Measurements from ENCODE around the gene SGPP1. TPM values are rescaled to one million over a fixed set of nuclear protein-coding genes. Genes with fewer than 3 reads are reported as not detected.

The SGPP1 gene
- total RNA-seq: 10 to 100 TPM; 10.1 to 10.6 TPM

- H3K36me3 Mint-ChIP-seq (ENCODE audit: low read depth): no peaks in the 10 kb centered on the region
- DNase-seq: peak; percentile 80
- peaks cover 30% of the 10 kb centered on the region for H3K4me1 Mint-ChIP-seq (ENCODE audit: low read depth)
- H3K27ac Mint-ChIP-seq: peak within 1 kb of the TSS; percentile 83
- CTCF ChIA-PET: interaction anchor here (0.6 to 1.8 kb wide), 6 partner anchors 18 to 339 kb away, joined by 3 to 6 read pairs (median 4); no protein-coding TSS in a partner anchor
- H3K27me3 Mint-ChIP-seq (ENCODE audit: low read depth): no peaks in the 10 kb centered on the region
- peak within 1 kb of the TSS; percentile 99 for H3K4me3 Mint-ChIP-seq
- no peaks in the 10 kb centered on the region for H3K9me3 Mint-ChIP-seq
- intact Hi-C loops (cut with micrococcal nuclease): loop anchor here (1.0 to 10.0 kb wide), 6 partner anchors 42 to 777 kb away; partner anchors contain the start of genes PPP2R5E, ZBTB1 and ZBTB25
Observed at GRCh38 chr14:63727736-63728728, at the start of gene SGPP1. SGPP1 (minus strand) TSS chr14:63728065; CDS start chr14:63727944, 121 bp downstream.

- Mint-ChIP-seq H3K4me1 (ENCODE audit: low read depth) (no peaks in the 10 kb centered on the region), H3K36me3 (ENCODE audit: low read depth) (no peaks in the 10 kb centered on the region), H3K27me3 (ENCODE audit: low read depth) (no peaks in the 10 kb centered on the region), H3K4me3 (no peak overlapping the region), H3K9me3 (no peaks in the 10 kb centered on the region), H3K27ac (no peak overlapping the region)
- CTCF ChIA-PET: no interaction called here
- intact Hi-C loops (cut with micrococcal nuclease): no loop called here
- DNase-seq: no peak
Observed at GRCh38 chr14:63777024-63777423, 49.2 kb upstream of the SGPP1 start.

GRCh38 chr14:63773504-63773903, 45.6 kb upstream of the SGPP1 start:
- H3K27ac Mint-ChIP-seq: no peak overlapping the region
- H3K9me3 Mint-ChIP-seq: no peaks in the 10 kb centered on the region
- DNase-seq: no peak
- no peaks in the 10 kb centered on the region for H3K36me3 Mint-ChIP-seq (ENCODE audit: low read depth)
- CTCF ChIA-PET: interaction anchor here (0.6 to 1.3 kb wide), 2 partner anchors 140 to 384 kb away, joined by 3 read pairs; no protein-coding TSS in a partner anchor
- H3K4me3 Mint-ChIP-seq: no peak overlapping the region
- H3K27me3 Mint-ChIP-seq (ENCODE audit: low read depth): no peaks in the 10 kb centered on the region
- no peaks in the 10 kb centered on the region for H3K4me1 Mint-ChIP-seq (ENCODE audit: low read depth)
- intact Hi-C loops (cut with micrococcal nuclease): no loop called here

GRCh38 chr14:63770187-63770807, 42.4 kb upstream of the SGPP1 start:
- Mint-ChIP-seq H3K36me3 (ENCODE audit: low read depth) (no peaks in the 10 kb centered on the region), H3K4me3 (no peak overlapping the region), H3K9me3 (no peaks in the 10 kb centered on the region), H3K27ac (no peak overlapping the region), H3K4me1 (ENCODE audit: low read depth) (no peaks in the 10 kb centered on the region), H3K27me3 (ENCODE audit: low read depth) (no peaks in the 10 kb centered on the region)
- intact Hi-C loops (cut with micrococcal nuclease): loop anchor here (1.0 kb wide), 4 partner anchors 42 to 381 kb away; partner anchors contain the start of genes PPP2R5E and SGPP1
- peak; percentile 72 for DNase-seq
- CTCF ChIA-PET: interaction anchor here (0.6 to 2.8 kb wide), 25 partner anchors 8 to 387 kb away, joined by 3 to 20 read pairs (median 4); partner anchors contain the start of genes SYNE2 and WDR89

GRCh38 chr14:63766611-63767010, 38.7 kb upstream of the SGPP1 start:
- intact Hi-C loops (cut with micrococcal nuclease): no loop called here
- CTCF ChIA-PET: interaction anchor here (0.5 kb wide), 1 partner anchor 29 kb away, joined by 3 read pairs; no protein-coding TSS in a partner anchor
- DNase-seq: no peak

GRCh38 chr14:63764620-63765139, 36.8 kb upstream of the SGPP1 start:
- no peaks in the 10 kb centered on the region for H3K9me3 Mint-ChIP-seq
- H3K4me1 Mint-ChIP-seq (ENCODE audit: low read depth): peaks cover 5% of the 10 kb centered on the region
- no peaks in the 10 kb centered on the region for H3K36me3 Mint-ChIP-seq (ENCODE audit: low read depth)
- DNase-seq: no peak
- no peaks in the 10 kb centered on the region for H3K27me3 Mint-ChIP-seq (ENCODE audit: low read depth)
- H3K27ac Mint-ChIP-seq: no peak overlapping the region
- intact Hi-C loops (cut with micrococcal nuclease): no loop called here
- CTCF ChIA-PET: interaction anchor here (0.6 to 1.7 kb wide), 3 partner anchors 26 to 375 kb away, joined by 3 to 4 read pairs (median 4); no protein-coding TSS in a partner anchor
- H3K4me3 Mint-ChIP-seq: no peak overlapping the region

More at GRCh38 chr14:63766611-63767010, 38.7 kb upstream of the SGPP1 start:
- no peaks in the 10 kb centered on the region for H3K4me1 Mint-ChIP-seq (ENCODE audit: low read depth)
- H3K27ac Mint-ChIP-seq: no peak overlapping the region
- H3K27me3 Mint-ChIP-seq (ENCODE audit: low read depth): no peaks in the 10 kb centered on the region
- H3K9me3 Mint-ChIP-seq: no peaks in the 10 kb centered on the region
- no peaks in the 10 kb centered on the region for H3K36me3 Mint-ChIP-seq (ENCODE audit: low read depth)
- no peak overlapping the region for H3K4me3 Mint-ChIP-seq

- H3K4me1 Mint-ChIP-seq (ENCODE audit: low read depth): peaks cover 10% of the 10 kb centered on the region
- H3K27ac Mint-ChIP-seq: no peak overlapping the region
- intact Hi-C loops (cut with micrococcal nuclease): no loop called here
- CTCF ChIA-PET: interaction anchor here (0.6 to 1.7 kb wide), 2 partner anchors 26 to 375 kb away, joined by 3 to 4 read pairs; no protein-coding TSS in a partner anchor
- no peak overlapping the region for H3K4me3 Mint-ChIP-seq
- no peaks in the 10 kb centered on the region for H3K36me3 Mint-ChIP-seq (ENCODE audit: low read depth)
- no peaks in the 10 kb centered on the region for H3K27me3 Mint-ChIP-seq (ENCODE audit: low read depth)
- no peaks in the 10 kb centered on the region for H3K9me3 Mint-ChIP-seq
- no peak for DNase-seq
Observed at GRCh38 chr14:63764103-63764502, 36.2 kb upstream of the SGPP1 start.

- H3K36me3 Mint-ChIP-seq (ENCODE audit: low read depth): no peaks in the 10 kb centered on the region
- no peak overlapping the region for H3K4me3 Mint-ChIP-seq
- CTCF ChIA-PET: no interaction called here
- no peaks in the 10 kb centered on the region for H3K9me3 Mint-ChIP-seq
- no peak for DNase-seq
- intact Hi-C loops (cut with micrococcal nuclease): no loop called here
- H3K4me1 Mint-ChIP-seq (ENCODE audit: low read depth): peaks cover 11% of the 10 kb centered on the region
- no peaks in the 10 kb centered on the region for H3K27me3 Mint-ChIP-seq (ENCODE audit: low read depth)
- H3K27ac Mint-ChIP-seq: no peak overlapping the region
Observed at GRCh38 chr14:63761351-63762117, 33.7 kb upstream of the SGPP1 start.

GRCh38 chr14:63760014-63760413, 32.1 kb upstream of the SGPP1 start:
- peaks cover 11% of the 10 kb centered on the region for H3K4me1 Mint-ChIP-seq (ENCODE audit: low read depth)
- H3K9me3 Mint-ChIP-seq: no peaks in the 10 kb centered on the region
- H3K4me3 Mint-ChIP-seq: no peak overlapping the region
- no peak overlapping the region for H3K27ac Mint-ChIP-seq
- CTCF ChIA-PET: interaction anchor here (0.6 to 1.1 kb wide), 2 partner anchors 11 to 118 kb away, joined by 3 read pairs; no protein-coding TSS in a partner anchor
- intact Hi-C loops (cut with micrococcal nuclease): no loop called here
- no peaks in the 10 kb centered on the region for H3K27me3 Mint-ChIP-seq (ENCODE audit: low read depth)
- no peak for DNase-seq
- H3K36me3 Mint-ChIP-seq (ENCODE audit: low read depth): no peaks in the 10 kb centered on the region

GRCh38 chr14:63759456-63759855, 31.6 kb upstream of the SGPP1 start:
- CTCF ChIA-PET: interaction anchor here (0.6 to 1.1 kb wide), 3 partner anchors 11 to 125 kb away, joined by 3 read pairs; no protein-coding TSS in a partner anchor
- DNase-seq: peak; percentile 13
- peaks cover 11% of the 10 kb centered on the region for H3K4me1 Mint-ChIP-seq (ENCODE audit: low read depth)
- H3K36me3 Mint-ChIP-seq (ENCODE audit: low read depth): no peaks in the 10 kb centered on the region
- peak overlapping the region; percentile 10 for H3K4me3 Mint-ChIP-seq
- no peaks in the 10 kb centered on the region for H3K27me3 Mint-ChIP-seq (ENCODE audit: low read depth)
- peak overlapping the region; percentile 6 for H3K27ac Mint-ChIP-seq
- H3K9me3 Mint-ChIP-seq: no peaks in the 10 kb centered on the region
- intact Hi-C loops (cut with micrococcal nuclease): no loop called here

GRCh38 chr14:63757211-63757610, 29.3 kb upstream of the SGPP1 start:
- Mint-ChIP-seq H3K27me3 (ENCODE audit: low read depth) (no peaks in the 10 kb centered on the region), H3K4me3 (no peak overlapping the region), H3K4me1 (ENCODE audit: low read depth) (peaks cover 11% of the 10 kb centered on the region), H3K9me3 (no peaks in the 10 kb centered on the region), H3K27ac (no peak overlapping the region), H3K36me3 (ENCODE audit: low read depth) (no peaks in the 10 kb centered on the region)
- intact Hi-C loops (cut with micrococcal nuclease): no loop called here
- CTCF ChIA-PET: interaction anchor here (0.6 to 1.0 kb wide), 3 partner anchors 368 to 538 kb away, joined by 3 read pairs; no protein-coding TSS in a partner anchor
- no peak for DNase-seq
